GM18867 (cell line): ENCODE data around the gene COX5B.

Experiments used
- ATAC-seq: cut with Tn5 transposase; IDR thresholded peaks from one replicate; pipeline ENCODE4 v1.9.1; 2021; ENCODE audit warnings: mild to moderate bottlenecking, moderate library complexity; ENCODE audit not compliant: unreplicated experiment

COX5B gene

DNA sequence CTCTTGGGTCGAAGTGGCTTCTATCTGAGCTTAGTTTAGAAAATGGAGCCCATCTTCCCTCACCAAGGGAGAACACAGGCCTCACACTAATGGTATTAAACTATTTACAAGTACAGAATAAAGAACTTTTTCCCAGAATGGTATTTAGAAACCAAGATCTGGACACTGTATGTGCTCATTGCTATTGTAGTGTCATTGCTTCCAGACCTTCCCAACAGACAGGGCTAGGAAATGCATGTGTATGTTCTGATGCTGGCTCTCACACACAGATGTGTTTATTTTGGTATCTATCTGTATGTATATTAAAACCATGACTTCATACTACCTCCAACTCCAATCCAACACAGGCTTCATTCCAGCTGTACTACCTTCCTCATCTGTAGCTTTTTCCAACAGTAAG is 8.0 kb downstream of the COX5B start:
- ATAC-seq = no peak

DNA sequence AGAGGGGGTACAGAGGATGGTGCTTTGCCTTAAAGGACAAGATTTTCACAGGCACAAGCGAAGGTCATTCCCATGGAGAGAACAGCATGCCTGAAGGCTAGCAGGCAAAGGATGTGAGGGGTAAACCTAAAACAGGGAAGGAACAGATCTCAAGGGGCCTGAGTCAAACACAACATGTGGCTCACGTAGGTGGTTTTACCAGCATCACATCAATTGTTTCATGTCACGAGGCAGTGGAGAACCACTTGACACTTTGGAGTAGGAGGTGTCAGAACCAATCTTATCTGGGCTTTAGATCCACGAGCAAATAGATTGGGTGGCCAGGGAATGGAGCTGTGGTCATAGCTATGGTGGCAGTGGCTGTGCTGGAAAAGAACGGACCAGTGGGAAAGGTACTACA is 8.4 kb downstream of the COX5B start:
- no peak for ATAC-seq

DNA sequence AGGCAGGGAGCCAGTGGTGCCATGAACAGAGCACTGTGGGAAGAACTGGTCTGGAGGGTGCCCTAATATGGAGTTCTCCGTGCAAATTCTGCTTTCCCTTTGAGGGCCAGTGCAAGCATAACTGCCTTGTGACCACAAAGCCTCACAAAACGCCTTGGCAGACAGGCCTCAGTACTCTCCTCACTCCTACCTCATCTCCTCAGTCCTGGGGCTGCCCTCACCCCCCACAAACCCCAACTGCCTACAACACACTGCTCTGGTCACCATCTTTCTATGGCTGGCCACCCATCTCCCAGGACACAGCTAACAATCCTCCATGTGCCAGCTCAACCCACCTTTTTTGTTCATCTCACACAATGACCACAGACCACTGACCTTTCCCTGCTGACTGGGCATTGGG is 8.9 kb downstream of the COX5B start:
- no peak for ATAC-seq

DNA sequence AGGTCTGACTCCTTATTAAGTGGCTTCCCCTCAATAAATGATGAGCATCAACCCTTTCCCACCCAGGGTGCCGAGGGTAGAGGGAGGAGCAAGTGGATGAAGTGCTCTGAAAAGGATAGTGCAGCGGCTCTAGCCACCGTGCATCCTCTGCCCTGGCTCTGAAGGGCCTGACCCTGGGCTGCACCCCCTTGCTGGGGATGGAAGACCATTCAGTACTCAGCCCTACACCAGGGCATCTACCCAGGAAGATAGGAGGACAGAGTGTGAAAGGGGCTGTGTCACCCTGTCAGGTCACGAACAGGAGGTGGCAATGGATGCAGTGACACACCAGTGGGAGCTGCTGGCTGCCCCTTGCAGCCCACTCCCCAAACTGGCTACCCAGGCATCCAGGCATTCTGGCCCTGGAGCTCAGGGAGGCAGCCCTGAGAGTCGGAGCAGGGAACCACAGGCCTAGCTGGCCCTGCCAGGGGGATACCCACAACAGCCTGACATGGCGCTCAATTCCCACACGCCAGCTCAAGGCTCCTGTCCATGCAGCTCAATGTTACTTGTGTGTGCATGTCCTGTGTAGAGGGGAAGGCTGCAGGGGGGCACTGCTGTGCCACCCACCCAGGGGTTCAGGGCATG is 10.4 kb downstream of the COX5B start:
- ATAC-seq = no peak

DNA sequence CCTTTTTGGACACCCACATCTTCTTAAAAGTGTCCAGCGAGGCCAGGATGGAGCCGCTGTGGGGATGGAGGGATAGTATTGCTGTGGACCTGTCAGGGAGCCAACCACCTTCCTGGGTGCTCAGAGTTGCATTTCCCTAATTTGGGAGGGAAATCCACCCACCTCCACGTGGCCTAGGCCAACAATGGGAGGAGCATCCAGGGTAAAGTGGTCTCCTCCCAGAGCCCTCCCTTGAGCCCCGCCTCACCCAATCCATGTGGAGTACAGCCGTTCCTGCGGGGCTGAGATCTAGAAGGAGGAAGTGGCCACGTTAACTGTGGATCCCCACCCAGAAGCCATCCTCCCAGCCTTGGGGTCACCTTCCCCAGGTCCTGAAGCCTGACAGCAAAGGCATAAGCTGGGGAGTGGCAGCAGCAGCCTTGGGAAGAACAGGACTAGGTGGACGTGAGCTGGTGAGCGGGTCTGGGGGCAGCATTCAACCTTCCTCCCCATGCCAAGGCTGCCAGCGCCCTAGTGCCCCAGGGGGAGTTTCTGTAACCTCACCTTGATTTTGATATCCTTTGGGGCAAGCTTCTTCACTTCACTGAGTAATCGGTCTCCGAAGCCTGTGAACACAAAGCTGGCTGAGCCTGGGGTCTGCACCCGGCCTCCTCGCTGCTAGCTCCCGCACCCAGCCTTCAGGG is 11.2 kb downstream of the COX5B start:
- no peak for ATAC-seq

DNA sequence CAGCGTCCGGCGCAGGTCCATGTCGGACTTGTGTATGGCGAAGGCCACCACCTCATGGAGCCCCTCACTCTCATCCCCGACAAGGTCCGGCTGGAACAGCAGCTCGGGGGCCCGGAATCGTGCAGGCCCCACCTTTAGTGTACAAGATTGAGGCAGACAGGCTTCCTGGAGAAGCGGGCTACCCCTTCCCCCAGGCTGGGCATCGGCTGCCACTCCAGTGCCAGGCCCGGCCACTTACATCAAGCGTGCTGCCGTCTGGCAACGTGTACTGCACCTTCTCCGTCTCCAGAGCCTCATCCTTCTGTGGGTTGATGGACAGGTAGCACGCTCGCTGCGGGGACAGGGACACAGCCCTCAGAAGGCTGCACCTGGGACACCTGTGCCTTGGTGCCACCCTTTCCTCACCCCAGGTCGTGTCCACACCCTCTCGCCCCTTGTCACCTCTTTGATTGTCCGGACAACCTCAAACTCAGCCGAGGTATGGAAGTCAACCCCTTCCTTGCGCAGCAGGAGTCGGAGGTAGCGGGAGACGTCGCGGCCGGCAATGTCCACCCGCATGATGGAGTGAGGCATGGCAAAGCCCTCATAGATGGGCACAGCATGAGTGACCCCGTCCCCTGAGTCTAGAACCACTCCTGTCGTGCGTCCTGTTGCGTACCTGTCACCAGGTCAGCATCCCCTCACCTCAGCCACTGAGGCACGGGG is 12.3 kb downstream of the COX5B start:
- ATAC-seq = no peak

DNA sequence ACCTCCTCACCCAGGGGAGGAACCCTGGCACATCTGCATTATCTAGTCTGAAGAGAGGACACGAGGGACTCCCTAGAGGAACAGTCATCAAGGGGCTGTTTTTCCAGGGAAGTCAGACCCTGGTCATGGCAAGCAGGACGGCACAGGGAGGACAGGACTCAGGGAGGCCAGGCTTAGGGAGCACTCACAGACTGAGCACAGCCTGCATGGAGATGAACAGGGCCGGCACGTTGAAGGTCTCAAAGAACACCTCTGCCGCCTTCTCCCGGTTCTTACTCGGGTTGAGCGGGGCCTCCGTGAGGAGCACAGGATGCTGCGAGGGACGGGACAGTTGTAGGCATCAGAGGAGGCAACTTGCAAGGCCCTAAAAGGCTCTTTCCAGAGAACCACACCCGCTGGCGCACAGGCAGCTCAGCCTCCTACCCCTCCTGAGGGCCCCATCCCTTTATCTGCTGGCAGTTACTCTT is 12.9 kb downstream of the COX5B start:
- ATAC-seq = no peak

DNA sequence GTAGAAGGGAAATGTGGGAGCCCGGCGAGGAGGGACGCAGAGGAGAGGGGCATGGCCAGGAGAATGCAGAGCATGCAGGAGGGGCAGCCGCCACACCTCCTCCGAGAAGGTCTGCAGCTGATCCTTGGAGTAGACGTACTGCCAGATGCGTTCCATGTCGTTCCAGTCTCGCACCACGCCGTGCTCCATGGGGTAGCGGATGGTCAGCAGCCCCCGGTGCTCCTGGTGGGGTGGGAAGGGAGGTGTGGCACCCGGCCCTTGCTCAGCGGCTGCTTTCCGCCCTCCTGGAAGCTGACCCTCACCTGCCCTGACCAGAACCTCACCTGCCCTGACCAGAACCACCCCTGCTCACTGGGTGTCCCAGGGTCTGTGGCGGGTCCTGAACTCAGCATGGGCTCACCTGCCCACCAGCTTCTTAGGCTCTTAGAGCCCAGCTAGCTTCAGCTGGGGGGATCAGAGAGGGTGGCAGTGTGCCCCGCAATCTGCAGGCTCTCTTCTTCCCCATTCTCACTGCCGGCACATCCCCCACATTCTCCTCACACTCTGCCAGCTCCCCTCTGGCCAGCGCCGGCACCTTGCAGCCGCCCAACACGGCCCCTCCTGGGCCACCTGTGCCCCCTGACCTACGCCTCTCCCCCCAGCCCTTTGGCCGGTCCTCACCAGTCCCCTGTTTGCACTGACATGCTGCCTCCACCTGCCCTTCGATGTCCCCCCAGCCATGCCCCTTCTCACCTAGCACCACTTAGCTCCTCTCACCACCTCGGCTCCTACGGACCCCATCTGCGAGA is 13.6 kb downstream of the COX5B start:
- ATAC-seq = no peak

DNA sequence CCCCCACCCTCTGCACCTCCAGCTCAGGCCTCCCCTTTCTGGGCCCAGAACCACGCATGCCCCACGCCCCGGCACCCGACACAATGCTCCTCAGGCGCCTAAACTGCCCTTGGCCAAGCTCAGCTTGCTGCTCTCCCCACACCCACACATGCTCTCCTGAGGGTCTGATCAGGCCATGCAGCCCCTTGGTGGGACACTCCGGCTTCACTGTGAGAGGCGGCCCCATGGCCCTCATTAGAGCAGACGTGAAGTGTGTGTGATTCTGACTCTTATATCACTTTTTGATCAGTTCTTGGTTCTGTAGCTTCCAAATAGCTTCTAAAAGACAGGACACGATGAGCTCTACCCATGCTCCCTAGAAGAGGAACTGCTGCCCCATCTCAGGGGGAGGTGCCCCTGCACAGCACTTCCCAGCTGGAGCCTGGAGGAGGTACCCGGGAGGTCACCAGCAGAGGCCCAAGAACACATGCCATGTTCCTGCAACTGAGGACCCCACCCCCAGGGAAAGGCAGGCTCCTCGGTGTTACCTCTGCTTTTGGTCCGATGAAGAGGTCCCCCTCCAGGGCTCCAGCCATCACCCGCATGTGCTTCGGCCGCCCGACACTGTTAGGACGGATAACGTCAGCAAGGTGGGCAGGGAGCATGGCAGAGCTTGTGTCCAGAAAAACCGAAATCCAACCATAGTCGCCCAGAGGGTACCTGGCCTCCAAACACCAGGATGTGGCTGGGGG is 14.3 kb downstream of the COX5B start:
- no peak for ATAC-seq

DNA sequence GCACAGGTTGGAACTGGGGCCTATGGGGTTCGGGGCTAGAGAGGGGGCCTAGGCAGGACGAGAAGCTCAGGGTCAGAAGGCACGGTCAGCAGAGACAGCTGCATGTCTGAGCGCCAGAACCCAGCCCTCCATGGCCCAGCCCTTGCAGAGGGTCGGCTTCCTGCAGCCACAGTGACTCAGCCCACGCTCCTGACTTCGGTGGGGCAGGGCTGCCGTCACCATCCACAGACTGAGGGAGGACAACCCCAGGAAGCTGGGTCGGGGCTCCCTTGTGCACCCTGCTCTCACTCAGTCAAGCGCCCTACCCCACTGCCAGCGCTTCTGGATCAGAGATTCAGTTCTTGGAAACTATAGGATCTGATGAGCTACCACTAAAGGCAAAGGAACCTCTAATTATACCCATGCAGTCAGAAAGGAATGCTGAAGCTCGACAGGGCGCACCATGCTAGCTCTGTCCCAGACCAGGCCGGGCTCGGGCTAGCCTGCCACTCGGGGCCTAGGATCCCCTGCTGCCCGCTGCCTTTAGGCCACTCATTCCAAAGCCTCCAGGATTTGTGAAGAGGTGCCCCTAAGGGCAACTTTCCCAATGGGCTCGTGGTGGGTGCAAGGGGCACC is 15.0 kb downstream of the COX5B start:
- ATAC-seq = no peak

DNA sequence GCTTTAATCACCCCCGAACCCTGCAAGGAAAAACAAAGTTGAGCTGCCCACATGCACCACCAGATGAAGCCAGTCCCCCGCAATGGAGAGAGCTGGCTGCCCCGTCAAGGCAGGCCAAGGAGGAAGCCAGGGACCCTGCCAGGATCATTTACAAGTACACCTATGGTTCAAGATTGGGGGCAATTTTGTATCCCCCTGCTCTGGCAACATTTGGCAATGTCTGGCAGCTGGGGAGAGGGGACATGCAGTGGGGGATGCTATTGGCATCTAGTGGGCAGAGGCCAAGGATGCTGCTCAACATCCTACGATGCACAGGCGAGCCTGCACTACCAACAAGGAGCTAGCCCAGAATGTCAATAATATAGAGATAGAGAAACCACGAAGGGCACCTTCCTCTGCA is 16.1 kb downstream of the COX5B start:
- no peak for ATAC-seq

DNA sequence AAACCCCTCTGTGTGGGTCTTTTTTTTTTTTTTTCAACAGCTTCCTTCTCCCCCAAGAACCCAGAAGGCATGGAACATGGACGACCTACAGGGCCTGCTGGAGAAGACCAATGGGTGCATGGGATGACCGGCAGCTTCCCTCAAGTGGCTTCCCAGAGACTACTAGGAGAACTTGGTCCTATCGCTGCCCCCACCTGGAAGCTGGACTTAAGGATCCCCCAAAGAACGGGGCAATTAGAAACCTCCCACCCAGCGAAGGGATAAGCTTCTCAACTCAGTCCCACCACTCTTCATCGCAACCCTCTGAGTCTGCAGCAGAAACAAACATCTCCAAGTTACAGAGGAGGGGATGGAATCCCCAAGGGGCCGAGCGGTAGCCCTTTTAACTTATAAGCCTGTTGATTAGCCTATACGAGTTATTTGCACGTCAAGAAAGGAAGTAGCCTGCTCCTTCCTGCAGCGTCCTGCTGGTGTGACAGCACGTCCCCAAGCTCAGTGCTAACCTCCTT is 16.6 kb downstream of the COX5B start:
- ATAC-seq = peak; percentile 18

DNA sequence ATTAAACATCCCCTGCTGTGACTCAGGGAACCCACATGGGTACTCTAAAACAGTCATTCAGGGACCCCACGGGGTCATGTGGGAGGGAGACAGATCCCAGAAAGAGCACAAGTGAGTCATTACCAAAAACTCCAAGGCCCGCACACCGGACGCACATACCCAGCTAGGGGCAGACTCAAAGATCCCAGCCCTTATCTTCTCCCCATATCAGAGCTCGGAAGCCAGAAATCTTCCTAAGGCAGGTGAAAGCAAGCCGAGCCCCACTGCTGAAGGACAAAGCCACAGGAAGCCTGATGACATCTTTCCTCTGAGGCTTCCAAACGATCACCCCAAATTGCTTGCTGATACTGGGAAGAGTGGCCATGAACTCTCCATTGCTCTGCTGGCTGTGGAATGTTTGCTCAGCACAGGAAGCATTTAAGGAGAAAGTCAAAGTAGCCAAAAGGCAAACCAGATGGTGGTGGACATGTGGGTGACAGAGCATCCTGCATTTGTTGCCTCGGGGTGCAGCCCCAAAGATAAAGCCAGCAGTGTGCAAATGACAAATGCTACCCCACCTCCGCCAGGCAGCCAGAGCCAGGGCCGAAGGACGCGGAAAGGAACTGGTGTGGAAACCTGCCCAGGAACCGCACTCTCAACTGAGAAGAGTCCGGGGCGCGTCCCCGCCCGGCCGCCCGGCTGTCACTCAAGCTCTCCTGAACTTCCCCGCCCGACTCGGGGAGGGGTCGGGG is 17.2 kb downstream of the COX5B start:
- peak; percentile 43 for ATAC-seq

DNA sequence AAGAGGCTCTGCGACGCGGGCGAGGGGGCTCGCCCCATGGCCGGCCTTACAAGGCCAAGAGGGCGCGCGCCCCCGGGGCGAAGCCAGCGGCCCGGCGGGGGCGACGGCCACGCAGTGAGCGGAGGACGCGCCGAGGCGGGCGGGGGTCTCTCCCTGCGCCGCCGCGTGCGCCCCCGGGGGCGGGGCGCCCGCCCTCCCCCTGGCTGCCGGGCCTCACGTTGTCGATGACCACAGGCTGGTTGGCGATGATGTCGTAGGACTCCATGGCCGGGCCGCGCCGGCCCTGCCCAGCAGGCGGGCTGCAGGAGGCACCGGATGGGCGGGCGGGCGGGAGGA is 17.7 kb downstream of the COX5B start:
- no peak for ATAC-seq

DNA sequence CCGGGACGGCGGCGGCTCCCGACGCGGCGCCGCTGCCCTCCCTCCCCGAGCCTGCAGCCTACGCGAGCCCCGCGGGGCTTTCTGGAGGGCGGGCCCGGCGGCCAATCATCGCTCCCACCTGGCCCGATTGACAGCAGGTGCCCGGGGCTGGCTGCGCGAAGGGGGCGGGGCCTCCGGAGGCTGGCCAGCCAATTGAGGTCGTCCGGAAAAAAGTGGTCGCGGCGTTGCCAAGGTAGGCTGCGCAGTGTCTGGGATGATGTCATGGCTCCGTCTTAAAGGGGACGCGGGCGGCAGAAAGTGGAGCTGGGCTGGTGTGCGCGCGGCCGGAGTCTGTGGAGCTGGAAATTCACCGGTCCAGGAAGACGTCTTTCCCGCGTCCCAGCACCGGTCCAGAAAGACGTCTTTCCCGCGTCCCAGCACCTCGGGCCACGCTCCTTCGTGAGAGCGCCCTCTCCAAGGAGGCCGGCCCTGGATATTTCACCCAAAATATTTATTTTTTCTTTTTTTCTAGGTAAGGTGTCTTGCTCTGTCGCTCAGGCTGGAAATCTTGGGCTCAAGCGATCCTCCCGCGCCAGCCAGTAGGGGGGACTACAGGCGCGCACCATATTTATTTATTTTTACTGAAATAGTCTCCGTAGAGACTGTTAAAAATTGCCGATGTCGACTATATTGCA is 18.2 kb downstream of the COX5B start, which contains the start of gene ACTR1B:
Gene ACTR1B (minus strand): TSS at position 83 of the 674 bp plus-strand sequence. CDS start 154 bp downstream, outside the sequence.
- ATAC-seq = peak; percentile 85

DNA sequence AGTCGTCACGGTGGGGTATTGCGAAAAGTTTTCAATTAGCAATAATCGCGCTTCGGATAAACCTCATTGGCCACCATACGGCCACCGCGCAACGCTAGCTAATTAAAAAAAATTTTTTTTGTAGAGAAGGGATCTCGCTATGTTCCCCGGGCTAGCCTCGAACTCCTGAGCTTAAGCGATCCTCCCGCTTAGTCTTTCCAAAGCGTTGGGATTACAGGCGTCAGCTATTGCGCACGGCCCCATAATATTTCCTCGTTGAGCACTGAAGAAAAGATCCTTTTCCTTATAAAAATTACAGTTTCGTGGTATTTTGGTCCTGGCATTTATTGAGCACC is 18.7 kb downstream of the COX5B start:
- no peak for ATAC-seq

DNA sequence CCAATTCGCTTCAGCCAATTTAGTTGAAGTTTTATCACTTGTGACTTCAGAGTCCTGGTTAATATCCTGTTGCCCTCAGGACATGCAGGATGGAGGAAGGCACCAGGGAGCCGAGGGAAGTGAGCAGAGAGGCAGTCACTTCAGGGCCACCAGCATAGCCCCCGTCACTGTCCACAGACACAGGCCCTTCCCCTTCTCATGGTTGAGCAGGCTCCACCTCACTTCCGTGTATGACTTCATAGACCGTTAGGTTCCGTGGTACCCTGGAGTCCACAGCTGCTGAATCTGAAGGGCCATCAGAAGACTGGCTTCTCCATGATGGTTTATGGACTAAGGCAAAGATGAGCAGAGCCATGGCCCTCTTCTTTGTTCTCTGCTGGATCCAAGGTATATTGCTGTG is 23.6 kb downstream of the COX5B start, which contains the start of gene C2orf92:
Gene C2orf92 (plus strand): TSS at position 266 of the 400 bp plus-strand sequence. CDS start 76 bp downstream, at position 342.
- peak; percentile 49 for ATAC-seq

DNA sequence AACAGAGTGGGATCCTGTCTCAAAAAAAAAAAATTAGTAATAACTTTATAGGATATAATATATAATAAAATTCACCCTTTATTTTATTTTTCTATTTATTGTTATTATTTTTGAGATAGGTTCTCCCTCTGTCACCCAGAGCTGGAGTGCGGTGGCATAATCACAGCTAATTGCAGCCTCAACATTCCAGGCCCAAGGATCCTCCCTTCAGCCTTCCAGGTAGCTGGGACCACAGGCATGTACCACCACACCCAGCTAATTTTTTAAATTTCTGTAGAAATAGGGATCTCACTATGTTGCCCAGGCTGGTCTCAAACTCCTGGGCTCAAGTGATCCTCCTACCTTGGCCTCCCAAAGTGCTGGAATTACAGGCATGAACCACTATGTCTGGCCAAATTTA is 24.6 kb downstream of the COX5B start:
- ATAC-seq = no peak

DNA sequence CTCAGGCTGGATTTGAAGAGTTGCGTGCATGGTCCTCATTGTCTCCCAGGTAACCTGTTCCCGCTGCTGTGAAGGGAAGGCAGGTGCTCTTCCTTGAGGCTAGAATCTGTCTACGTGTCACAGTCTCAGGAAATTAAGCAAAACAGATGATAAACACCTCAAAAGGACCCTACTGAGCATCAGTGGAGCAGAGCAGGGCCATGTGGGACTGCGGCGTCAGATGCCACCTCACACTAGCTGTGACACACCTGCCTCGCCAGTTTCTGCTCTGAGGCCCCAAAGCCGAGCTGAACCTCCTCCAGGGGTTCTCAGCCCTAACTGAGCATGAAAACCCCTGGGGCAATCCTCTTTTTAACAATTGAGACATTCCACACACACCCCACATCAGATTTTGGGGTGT is 25.7 kb downstream of the COX5B start:
- no peak for ATAC-seq
